Peyer's patch (tissue), 4 donors: ENCODE data around the gene RPL27.

Experiments used
- CTCF ChIP-seq, 6 experiments: fragments of 450-650 bp in 4 of 6; fragments of 200-600 bp in 2 of 6; sonication (generic) in 1 of 6; IDR thresholded peaks; one replicate each; pipeline ENCODE4 v1.5.1; 2017 to 2019; ENCODE audit warnings: antibody characterized with exemption in 6 of 6, mild to moderate bottlenecking in 3 of 6, moderate library complexity in 1 of 6
- POLR2A ChIP-seq, 2 donors: fragments of 450-650 bp; IDR thresholded peaks; one replicate each; pipeline ENCODE4 v1.5.1; 2017; ENCODE audit warnings: antibody characterized with exemption in 2 of 2, mild to moderate bottlenecking in 2 of 2, moderate library complexity in 2 of 2

GRCh38 chr17:42967925-42968324, 30.3 kb upstream of the RPL27 start:
- no peak for TF ChIP-seq POLR2A (IDR thresholded peaks at IDR 0.05)
- TF ChIP-seq CTCF (IDR thresholded peaks at IDR 0.05) = no peak
